ENCODE measurements around the gene GSK3A. TPM values are rescaled to one million over a fixed set of nuclear protein-coding genes. Genes with fewer than 3 reads are reported as not detected.
A peak's percentile ranks its signal among the peaks of the same experiment; 100 is the strongest.

GSK3A gene
- total RNA-seq, 1 donor from 2014 or later: 12.4 TPM

- DNase-seq (ENCODE audit: low read depth) (no peak), FAIRE-seq (no peak)
- H3K27me3 ChIP-seq (ENCODE audit: control insufficient read depth, insufficient read depth, low read length): no peaks in the 10 kb centered on the region
- H3K36me3 ChIP-seq (ENCODE audit: control insufficient read depth, insufficient read depth, low read length): peaks cover 24% of the 10 kb centered on the region
- no peak for TF ChIP-seq CTCF (IDR thresholded peaks at IDR 0.05; ENCODE audit: insufficient read depth, low read length, severe bottlenecking)
- no peak overlapping the region for H3K4me3 ChIP-seq (ENCODE audit: low read depth, low read length)
Measured at GRCh38 chr19:42204664-42205063, 37.7 kb downstream of the GSK3A start.

DNA sequence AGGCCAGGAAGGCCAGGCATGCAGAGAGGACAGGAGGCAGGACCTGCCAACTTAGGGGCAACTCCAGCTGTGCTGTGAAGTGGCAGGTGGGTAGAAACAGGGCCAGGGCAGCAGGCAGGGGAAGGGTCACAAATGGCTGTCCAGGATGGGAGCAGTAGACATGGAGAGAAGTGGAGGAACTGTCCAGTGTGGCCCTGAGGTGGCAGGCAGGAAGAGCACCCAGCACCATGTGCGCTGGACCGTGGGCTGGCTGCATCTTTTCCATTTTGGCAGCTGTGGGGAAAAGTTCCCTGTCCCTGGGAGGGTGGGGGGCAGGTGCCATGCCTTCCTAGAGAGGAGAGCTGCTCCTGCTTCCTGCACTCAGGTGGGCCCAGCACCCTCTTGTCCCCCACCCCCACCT lies 38.7 kb downstream of the GSK3A start:
- no peak for FAIRE-seq
- Histone ChIP-seq H3K36me3 (ENCODE audit: control insufficient read depth, insufficient read depth, low read length) (peaks cover 25% of the 10 kb centered on the region), H3K4me3 (ENCODE audit: low read depth, low read length) (no peak overlapping the region), H3K27me3 (ENCODE audit: control insufficient read depth, insufficient read depth, low read length) (no peaks in the 10 kb centered on the region)
- DNase-seq (ENCODE audit: low read depth): no peak
- TF ChIP-seq CTCF (IDR thresholded peaks at IDR 0.05; ENCODE audit: insufficient read depth, low read length, severe bottlenecking): no peak

GRCh38 chr19:42202290-42202880 lies 40.0 kb downstream of the GSK3A start:
- H3K36me3 ChIP-seq (ENCODE audit: control insufficient read depth, insufficient read depth, low read length): peaks cover 27% of the 10 kb centered on the region
- TF ChIP-seq CTCF (IDR thresholded peaks at IDR 0.05; ENCODE audit: insufficient read depth, low read length, severe bottlenecking): no peak
- FAIRE-seq: no peak
- no peak overlapping the region for H3K4me3 ChIP-seq (ENCODE audit: low read depth, low read length)
- no peak for DNase-seq (ENCODE audit: low read depth)
- no peaks in the 10 kb centered on the region for H3K27me3 ChIP-seq (ENCODE audit: control insufficient read depth, insufficient read depth, low read length)

- Histone ChIP-seq H3K36me3 (ENCODE audit: control insufficient read depth, insufficient read depth, low read length) (peaks cover 24% of the 10 kb centered on the region), H3K27me3 (ENCODE audit: control insufficient read depth, insufficient read depth, low read length) (no peaks in the 10 kb centered on the region), H3K4me3 (ENCODE audit: low read depth, low read length) (no peak overlapping the region)
- FAIRE-seq (peak; percentile 52), DNase-seq (ENCODE audit: low read depth) (no peak)
- TF ChIP-seq CTCF (IDR thresholded peaks at IDR 0.05; ENCODE audit: insufficient read depth, low read length, severe bottlenecking): no peak
Measured at GRCh38 chr19:42201489-42202289, 40.7 kb downstream of the GSK3A start.

DNA sequence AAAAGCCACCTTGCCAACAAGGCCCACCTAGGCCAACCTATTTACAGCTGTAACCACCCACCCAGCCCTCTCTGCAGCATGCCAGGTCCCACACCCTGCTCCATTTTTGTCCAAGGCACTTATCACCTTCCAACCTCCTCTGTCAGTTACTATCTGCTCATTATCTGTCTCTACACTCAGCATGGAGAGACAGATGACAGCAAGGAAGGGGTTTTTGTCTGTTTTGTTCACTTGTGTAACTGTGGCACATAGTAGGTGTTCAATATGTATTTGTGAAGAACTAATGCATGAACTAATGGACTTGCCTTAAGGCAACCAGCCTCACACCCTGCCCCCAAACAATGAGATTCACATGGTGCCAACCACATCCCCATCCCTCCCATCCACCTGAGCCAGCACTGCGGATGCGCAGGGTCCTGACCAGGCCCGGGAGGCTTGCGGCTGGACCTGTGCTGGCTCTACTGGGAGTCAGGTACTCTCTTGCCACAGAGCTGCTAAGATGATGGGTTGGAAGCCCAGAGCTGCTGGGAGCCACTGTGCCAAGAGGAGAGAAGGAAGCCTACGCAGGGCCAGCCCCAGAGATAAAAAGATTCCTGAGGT lies 42.2 kb downstream of the GSK3A start:
- peak; percentile 76 for FAIRE-seq

More for the DNA sequence above, 42.2 kb downstream of the GSK3A start:
- H3K27me3 ChIP-seq (ENCODE audit: control insufficient read depth, insufficient read depth, low read length): no peaks in the 10 kb centered on the region
- no peak overlapping the region for H3K4me3 ChIP-seq (ENCODE audit: low read depth, low read length)
- peaks cover 23% of the 10 kb centered on the region for H3K36me3 ChIP-seq (ENCODE audit: control insufficient read depth, insufficient read depth, low read length)
- DNase-seq (ENCODE audit: low read depth): no peak
- no peak for TF ChIP-seq CTCF (IDR thresholded peaks at IDR 0.05; ENCODE audit: insufficient read depth, low read length, severe bottlenecking)
